A549 (cell line): Measurements from ENCODE around the gene BFSP2. TPM values are rescaled to one million over a fixed set of nuclear protein-coding genes. Genes with fewer than 3 reads are reported as not detected.

ENCODE experiments used
- ATAC-seq, 2 experiments: fragments of 200-7000 bp in 1 of 2; fragments of >200 bp in 1 of 2; cut with Nextera tagmentation in 1 of 2; cut with Tn5 transposase in 1 of 2; 3 replicates each; pipeline versions ENCODE4 v1.8.0 to v1.9.1; 2018 to 2020; ENCODE audit warnings: mild to moderate bottlenecking in 1 of 2, moderate library complexity in 1 of 2
- CTCF ChIA-PET: fragments of 300-600 bp; sonication (Branson Sonifier 250); formaldehyde crosslinking; extraction: SDS; loops from one replicate; lab custom pipeline; 2021; ENCODE audit warnings: antibody characterized with exemption, inconsistent platforms; lab: Yijun Ruan, JAX
- POLR2A ChIA-PET: fragments of 350-600 bp; formaldehyde crosslinking; extraction: SDS; loops from one replicate; lab custom pipeline; 2021; ENCODE audit warnings: antibody characterized with exemption, inconsistent platforms; lab: Yijun Ruan, JAX
- DNase-seq, 2 experiments: peaks; one replicate each; pipeline versions ENCODE4 v3.0.0 to v3.0.0-alpha.2; 2011 to 2016; ENCODE audit warnings: low read depth in 1 of 2, low spot score in 1 of 2
- FAIRE-seq: peaks from 2 replicates; lab custom pipeline; 2011; peaks lifted over from hg19 to GRCh38; lab: Jason Lieb, UNC
- H3K27ac ChIP-seq, 2 experiments: fragments of >200 bp; sonication (Bioruptor Twin); formaldehyde crosslinking; 3 replicates each; pipeline ENCODE4 v1.5.1; 2016 to 2017
- H3K4me1 ChIP-seq: fragments of >200 bp; sonication (Bioruptor Twin); formaldehyde crosslinking; 3 replicates; pipeline ENCODE4 v1.6.1; 2016
- H3K4me2 ChIP-seq: fragments of >200 bp; sonication (Bioruptor Twin); formaldehyde crosslinking; 3 replicates; pipeline ENCODE4 v1.6.1; 2016
- H3K4me3 ChIP-seq: fragments of >200 bp; sonication (Bioruptor Twin); formaldehyde crosslinking; 3 replicates; pipeline ENCODE4 v1.5.1; 2016
- H3K9me3 ChIP-seq: fragments of >200 bp; sonication (Bioruptor Twin); formaldehyde crosslinking; 3 replicates; pipeline ENCODE4 v1.6.1; 2016
- BHLHE40 ChIP-seq: IDR thresholded peaks from 2 replicates; pipeline ENCODE4 v1.6.1; 2012; ENCODE audit warnings: low read depth, low read length, inconsistent platforms
- CHD4 ChIP-seq: fragments of 200-600 bp; sonication (generic); IDR thresholded peaks from 2 replicates; pipeline ENCODE4 v1.6.1; 2016; ENCODE audit warnings: antibody characterized with exemption, mild to moderate bottlenecking, borderline replicate concordance
- EHF ChIP-seq: fragments of 250-450 bp; sonication (Bioruptor Pico); IDR thresholded peaks from 2 replicates; pipeline ENCODE4 v1.5.0; 2020; ENCODE audit warnings: mild to moderate bottlenecking
- EHMT2 ChIP-seq: fragments of 200-600 bp; sonication (generic); IDR thresholded peaks from 2 replicates; pipeline ENCODE4 v1.6.1; 2016; ENCODE audit warnings: antibody characterized with exemption, low read depth, mild to moderate bottlenecking, moderate library complexity
- EP300 ChIP-seq, 2 experiments: fragments of >200 bp; sonication (Bioruptor Twin); formaldehyde crosslinking; IDR thresholded peaks; 2 replicates in 1 of 2; 3 replicates in 1 of 2; pipeline ENCODE4 v1.6.1; 2016 to 2017
- FOSL2 ChIP-seq, 2 experiments: fragments of 450-650 bp in 1 of 2; fragments of >200 bp in 1 of 2; sonication (Bioruptor Twin) in 1 of 2; formaldehyde crosslinking; IDR thresholded peaks; 2 replicates each; pipeline versions ENCODE4 v1.5.0 to v1.6.1; 2016 to 2020; ENCODE audit warnings: mild to moderate bottlenecking in 1 of 2, moderate library complexity in 1 of 2
- GATA3 ChIP-seq: IDR thresholded peaks from 2 replicates; pipeline ENCODE4 v1.6.1; 2012; ENCODE audit warnings: borderline replicate concordance
- HOXA7 ChIP-seq: fragments of 250-450 bp; sonication (Bioruptor Pico); IDR thresholded peaks from 2 replicates; pipeline ENCODE4 v1.5.0; 2020; ENCODE audit warnings: mild to moderate bottlenecking, moderate library complexity
- HOXB5 ChIP-seq: fragments of 250-450 bp; sonication (Bioruptor Pico); IDR thresholded peaks from 2 replicates; pipeline ENCODE4 v1.5.0; 2020; ENCODE audit warnings: mild to moderate bottlenecking, moderate library complexity
- JUNB ChIP-seq: fragments of >200 bp; sonication (Bioruptor Twin); formaldehyde crosslinking; IDR thresholded peaks from 2 replicates; pipeline ENCODE4 v1.6.1; 2016
- KDM1A ChIP-seq: fragments of 200-600 bp; sonication (generic); IDR thresholded peaks from 2 replicates; pipeline ENCODE4 v1.6.1; 2016; ENCODE audit warnings: low read depth, mild to moderate bottlenecking
- KDM5A ChIP-seq: fragments of 200-600 bp; sonication (generic); IDR thresholded peaks from 2 replicates; pipeline ENCODE4 v1.6.1; 2016; ENCODE audit warnings: antibody characterized with exemption, mild to moderate bottlenecking
- MAFK ChIP-seq: fragments of 450-650 bp; IDR thresholded peaks from 2 replicates; pipeline ENCODE4 v1.6.1; 2014; ENCODE audit not compliant: partially characterized antibody
- MYC ChIP-seq: IDR thresholded peaks from 2 replicates; pipeline ENCODE4 v1.6.1; 2012; ENCODE audit warnings: mild to moderate bottlenecking, inconsistent platforms, low read length, improper control_type of control experiment, borderline replicate concordance
- NFE2L2 ChIP-seq: fragments of 150-350 bp; conservative IDR thresholded peaks from 2 replicates; pipeline ENCODE4 v1.6.1; 2014; ENCODE audit warnings: low read length
- NPAS2 ChIP-seq: fragments of 250-450 bp; sonication (Bioruptor Pico); IDR thresholded peaks from 2 replicates; pipeline ENCODE4 v1.8.0; 2022; ENCODE audit warnings: mild to moderate bottlenecking, moderate library complexity, borderline replicate concordance
- POLR2A ChIP-seq: IDR thresholded peaks from 2 replicates; pipeline ENCODE4 v1.6.1; 2012; ENCODE audit warnings: mild to moderate bottlenecking, low read length
- RAD21 ChIP-seq, 2 experiments: fragments of >200 bp in 1 of 2; sonication (Bioruptor Twin) in 1 of 2; formaldehyde crosslinking in 1 of 2; IDR thresholded peaks in 1 of 2; conservative IDR thresholded peaks in 1 of 2; 2 replicates in 1 of 2; 3 replicates in 1 of 2; pipeline ENCODE4 v1.6.1; 2012 to 2018; ENCODE audit warnings: inconsistent platforms in 1 of 2
- RARB ChIP-seq: fragments of 250-450 bp; sonication (Bioruptor Pico); IDR thresholded peaks from 2 replicates; pipeline ENCODE4 v1.8.0; 2021; ENCODE audit warnings: mild to moderate bottlenecking, moderate library complexity
- RCOR1 ChIP-seq: fragments of 150-350 bp; IDR thresholded peaks from 2 replicates; pipeline ENCODE4 v1.6.1; 2014; ENCODE audit warnings: antibody characterized with exemption, low read length, low read depth
- TP53 ChIP-seq: fragments of 250-450 bp; sonication (Bioruptor Pico); IDR thresholded peaks from 2 replicates; pipeline ENCODE4 v1.5.0; 2021; ENCODE audit warnings: mild to moderate bottlenecking, moderate library complexity
- ZFP36 ChIP-seq: fragments of 450-650 bp; IDR thresholded peaks from 2 replicates; pipeline ENCODE4 v1.6.1; 2014; ENCODE audit warnings: borderline replicate concordance; ENCODE audit not compliant: partially characterized antibody
- ZNF302 ChIP-seq: fragments of 250-450 bp; sonication (Bioruptor Pico); IDR thresholded peaks from 2 replicates; pipeline ENCODE4 v1.9.0; 2021; ENCODE audit warnings: inconsistent platforms, mild to moderate bottlenecking, moderate library complexity
- WGBS: methylation state at CpG from one replicate; pipeline ENCODE4 v1.1.6; 2017; ENCODE audit errors: missing lambda C conversion rate; 5-methylcytosine and 5-hydroxymethylcytosine counted together
- polyA plus RNA-seq, 4 experiments: library from polyadenylated mRNA; depleted of rRNA in 3 of 4; stranded (reverse); fragments of >200 nt; fragmentation: RNase III in 1 of 4; extraction: RNeasy Plus Mini Kit Qiagen cat#74134 plus additional on column Dnase treatment in 1 of 4; gene quantifications; 2 replicates in 3 of 4; 3 replicates in 1 of 4; pipeline ENCODE4 v1.2.3, GENCODE V29; 2011 to 2017
- TF ChIP-seq, protein P1 (sequence below): fragments of 250-450 bp; sonication (Bioruptor Pico); IDR thresholded peaks from 2 replicates; pipeline ENCODE4 v1.5.0; 2020; ENCODE audit warnings: low read depth, mild to moderate bottlenecking, moderate library complexity
- TF ChIP-seq, protein P2 (sequence below): fragments of >200 bp; sonication (Bioruptor Twin); formaldehyde crosslinking; IDR thresholded peaks from 2 replicates; pipeline ENCODE4 v1.6.1; 2016

Gene BFSP2
- polyA plus RNA-seq, 2 of the 4 experiments (the other 2 are of a cell fraction), result 0.18 TPM; not detected in 1

GRCh38 chr3:133396906-133397305 lies 3.0 kb upstream of the BFSP2 start:
- FAIRE-seq (no peak), ATAC-seq (no peak), DNase-seq (no peak)
- TF ChIP-seq NFE2L2 (no peak), RCOR1 (no peak), CHD4 (no peak), EP300 (IDR thresholded peaks at IDR 0.05) (no peak), RARB (CRISPR knock-in tag) (no peak), GATA3 (no peak), NPAS2 (CRISPR knock-in tag) (no peak), EHF (CRISPR knock-in tag) (no peak), RAD21 (conservative IDR thresholded peaks at IDR 0.05 in 1 of 2, IDR thresholded peaks at IDR 0.05 in 1 of 2) (no peak), HOXA7 (no peak)
- TF ChIP-seq, protein P1, sequence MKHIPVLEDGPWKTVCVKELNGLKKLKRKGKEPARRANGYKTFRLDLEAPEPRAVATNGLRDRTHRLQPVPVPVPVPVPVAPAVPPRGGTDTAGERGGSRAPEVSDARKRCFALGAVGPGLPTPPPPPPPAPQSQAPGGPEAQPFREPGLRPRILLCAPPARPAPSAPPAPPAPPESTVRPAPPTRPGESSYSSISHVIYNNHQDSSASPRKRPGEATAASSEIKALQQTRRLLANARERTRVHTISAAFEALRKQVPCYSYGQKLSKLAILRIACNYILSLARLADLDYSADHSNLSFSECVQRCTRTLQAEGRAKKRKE (CRISPR knock-in tag), result no peak
- TF ChIP-seq, protein P2, sequence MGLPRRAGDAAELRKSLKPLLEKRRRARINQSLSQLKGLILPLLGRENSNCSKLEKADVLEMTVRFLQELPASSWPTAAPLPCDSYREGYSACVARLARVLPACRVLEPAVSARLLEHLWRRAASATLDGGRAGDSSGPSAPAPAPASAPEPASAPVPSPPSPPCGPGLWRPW, result no peak
- POLR2A ChIA-PET, result no interaction called here
- WGBS, result 29% methylated on average over 10 of the region's 10 CpGs
- Histone ChIP-seq H3K4me1 (no peaks in the 10 kb centered on the region), H3K4me3 (no peak overlapping the region), H3K9me3 (no peaks in the 10 kb centered on the region), H3K27ac (no peak overlapping the region), H3K4me2 (no peak overlapping the region)
- CTCF ChIA-PET, result interaction anchor here (1.3 to 1.4 kb wide), 2 partner anchors 9 to 10 kb away, joined by 3 to 4 read pairs; no protein-coding TSS in a partner anchor

- no peak for ATAC-seq
- H3K9me3 ChIP-seq, result no peaks in the 10 kb centered on the region
- CTCF ChIA-PET, result interaction anchor here (1.3 kb wide), 1 partner anchor 21 kb away, joined by 3 read pairs; no protein-coding TSS in a partner anchor
- no peak for TF ChIP-seq BHLHE40
- no peak for TF ChIP-seq TP53
- TF ChIP-seq KDM1A, result no peak
- no peak for TF ChIP-seq RAD21 (conservative IDR thresholded peaks at IDR 0.05 in 1 of 2, IDR thresholded peaks at IDR 0.05 in 1 of 2)
- TF ChIP-seq EHMT2, result no peak
- TF ChIP-seq, protein P1 (CRISPR knock-in tag), result no peak
- no peak for TF ChIP-seq MYC
- TF ChIP-seq HOXB5 (CRISPR knock-in tag), result no peak
- no peak for TF ChIP-seq CHD4
- no peak for TF ChIP-seq POLR2A
- no peak for TF ChIP-seq JUNB
- TF ChIP-seq ZFP36, result no peak
- TF ChIP-seq, all 56 proteins: peak for 0
- no peak overlapping the region for H3K4me2 ChIP-seq
- DNase-seq, result no peak
- no peak overlapping the region for H3K27ac ChIP-seq
- POLR2A ChIA-PET, result no interaction called here
- H3K4me1 ChIP-seq, result no peaks in the 10 kb centered on the region
- WGBS, result 14% methylated on average over 2 of the region's 2 CpGs
- FAIRE-seq, result no peak
- no peak overlapping the region for H3K4me3 ChIP-seq
These were observed 1.7 kb downstream of the BFSP2 start for GRCh38 chr3:133401374-133402135.

GRCh38 chr3:133404920-133405319 lies 5.1 kb downstream of the BFSP2 start:
- ChIA-PET CTCF (no interaction called here), POLR2A (no interaction called here)
- DNase-seq (no peak), ATAC-seq (no peak), FAIRE-seq (no peak)
- Histone ChIP-seq H3K4me2 (no peak overlapping the region), H3K9me3 (no peaks in the 10 kb centered on the region), H3K27ac (no peak overlapping the region), H3K4me3 (no peak overlapping the region)
- WGBS, result 56% methylated on average over 3 of the region's 3 CpGs
- TF ChIP-seq FOSL2 (IDR thresholded peaks at IDR 0.05), result no peak
- no peak for TF ChIP-seq FOSL2 (CRISPR knock-in tag; IDR thresholded peaks at IDR 0.05)
- no peak for TF ChIP-seq MAFK
- no peak for TF ChIP-seq HOXB5 (CRISPR knock-in tag)
- no peak for TF ChIP-seq ZNF302 (CRISPR knock-in tag)
- TF ChIP-seq KDM5A, result no peak
- TF ChIP-seq, all 56 proteins: peak for 0
- H3K4me1 ChIP-seq, result no peaks in the 10 kb centered on the region
